Body of pancreas (tissue), 4 donors: ENCODE measurements around the gene TAF6L.

Source experiments
- CTCF ChIP-seq, 7 experiments: fragments of 450-650 bp in 4 of 7; fragments of 200-600 bp in 3 of 7; sonication (generic) in 3 of 7; IDR thresholded peaks; one replicate each; pipeline ENCODE4 v1.5.1; 2016 to 2019; ENCODE audit warnings: antibody characterized with exemption in 7 of 7
- POLR2A ChIP-seq, 3 donors: fragments of 450-650 bp; IDR thresholded peaks; one replicate each; pipeline ENCODE4 v1.6.1; 2016; ENCODE audit warnings: antibody characterized with exemption in 3 of 3, mild to moderate bottlenecking in 2 of 3

GRCh38 chr11:62782753-62783152, 11.6 kb downstream of the TAF6L start:
- no peak for TF ChIP-seq CTCF (IDR thresholded peaks at IDR 0.05)
- TF ChIP-seq POLR2A (IDR thresholded peaks at IDR 0.05) = no peak
